Measurements from ENCODE around the gene ARF3. TPM values are rescaled to one million over a fixed set of nuclear protein-coding genes. Genes with fewer than 3 reads are reported as not detected.

The ARF3 gene
- total RNA-seq, 4 donors from 2014 or later = 65.1 to 89.3 (median 80.1) TPM

DNA sequence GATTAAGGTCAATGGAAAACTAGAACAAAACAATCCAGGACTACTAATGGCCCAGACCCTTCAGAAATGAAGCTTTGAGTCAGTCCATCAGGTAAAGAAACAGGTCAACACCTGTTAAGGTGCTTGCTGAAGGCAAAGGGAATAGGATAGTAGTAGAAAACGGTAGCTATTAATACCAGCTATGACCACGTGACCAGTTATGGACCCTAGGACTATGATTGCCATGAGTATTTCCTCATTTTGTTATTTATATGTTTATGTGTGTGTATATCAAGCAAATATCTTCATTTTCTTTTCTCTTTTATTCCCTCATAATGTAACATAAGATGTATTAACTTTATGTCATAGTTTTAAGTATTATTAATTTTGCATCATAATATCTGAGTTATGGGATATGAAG is 57.6 kb downstream of the ARF3 start:
- TF ChIP-seq POLR2A (IDR thresholded peaks at IDR 0.05) = no peak
- DNase-seq (ENCODE audit: low spot score in 2 of 2) = no peak
- H3K4me3 ChIP-seq (ENCODE audit: low read depth, poor library complexity, severe bottlenecking) = no peak overlapping the region
- whole genome bisulfite sequencing, 2 donors = 69% methylated on average over 2 of the region's 2 CpGs
- intact Hi-C loops (cut with DNase I; ENCODE audit: low total_unique reads) = no loop called here

DNA sequence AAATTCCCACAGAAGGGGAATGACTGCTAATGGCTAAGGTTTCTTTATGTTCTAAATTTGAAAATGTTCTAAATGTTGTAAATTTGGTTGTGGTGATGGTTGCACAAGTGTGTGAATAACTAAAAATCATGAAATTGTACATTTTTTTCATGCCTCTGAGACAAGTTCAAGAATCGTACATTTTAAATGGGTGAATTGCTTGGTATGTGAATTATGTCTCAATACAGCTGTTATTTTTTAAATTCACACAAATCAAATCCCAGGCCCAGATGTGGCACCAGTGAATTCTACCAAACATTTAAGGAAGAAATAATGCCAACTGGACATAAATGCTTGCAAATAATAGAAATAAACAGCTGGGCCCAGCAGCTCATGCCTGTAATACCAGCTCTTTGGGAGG is 63.0 kb downstream of the ARF3 start:
- no peak for DNase-seq (ENCODE audit: low spot score in 2 of 2)
- TF ChIP-seq, protein P1, sequence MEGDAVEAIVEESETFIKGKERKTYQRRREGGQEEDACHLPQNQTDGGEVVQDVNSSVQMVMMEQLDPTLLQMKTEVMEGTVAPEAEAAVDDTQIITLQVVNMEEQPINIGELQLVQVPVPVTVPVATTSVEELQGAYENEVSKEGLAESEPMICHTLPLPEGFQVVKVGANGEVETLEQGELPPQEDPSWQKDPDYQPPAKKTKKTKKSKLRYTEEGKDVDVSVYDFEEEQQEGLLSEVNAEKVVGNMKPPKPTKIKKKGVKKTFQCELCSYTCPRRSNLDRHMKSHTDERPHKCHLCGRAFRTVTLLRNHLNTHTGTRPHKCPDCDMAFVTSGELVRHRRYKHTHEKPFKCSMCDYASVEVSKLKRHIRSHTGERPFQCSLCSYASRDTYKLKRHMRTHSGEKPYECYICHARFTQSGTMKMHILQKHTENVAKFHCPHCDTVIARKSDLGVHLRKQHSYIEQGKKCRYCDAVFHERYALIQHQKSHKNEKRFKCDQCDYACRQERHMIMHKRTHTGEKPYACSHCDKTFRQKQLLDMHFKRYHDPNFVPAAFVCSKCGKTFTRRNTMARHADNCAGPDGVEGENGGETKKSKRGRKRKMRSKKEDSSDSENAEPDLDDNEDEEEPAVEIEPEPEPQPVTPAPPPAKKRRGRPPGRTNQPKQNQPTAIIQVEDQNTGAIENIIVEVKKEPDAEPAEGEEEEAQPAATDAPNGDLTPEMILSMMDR (IDR thresholded peaks at IDR 0.05) = no peak
- no peak for TF ChIP-seq POLR2A (IDR thresholded peaks at IDR 0.05)
- 66 to 69% methylated on average over 1 of the region's 1 CpG for WGBS, 2 donors
- intact Hi-C loops (cut with DNase I; ENCODE audit: low total_unique reads) = no loop called here
- H3K4me3 ChIP-seq (ENCODE audit: low read depth, poor library complexity, severe bottlenecking) = no peak overlapping the region

DNA sequence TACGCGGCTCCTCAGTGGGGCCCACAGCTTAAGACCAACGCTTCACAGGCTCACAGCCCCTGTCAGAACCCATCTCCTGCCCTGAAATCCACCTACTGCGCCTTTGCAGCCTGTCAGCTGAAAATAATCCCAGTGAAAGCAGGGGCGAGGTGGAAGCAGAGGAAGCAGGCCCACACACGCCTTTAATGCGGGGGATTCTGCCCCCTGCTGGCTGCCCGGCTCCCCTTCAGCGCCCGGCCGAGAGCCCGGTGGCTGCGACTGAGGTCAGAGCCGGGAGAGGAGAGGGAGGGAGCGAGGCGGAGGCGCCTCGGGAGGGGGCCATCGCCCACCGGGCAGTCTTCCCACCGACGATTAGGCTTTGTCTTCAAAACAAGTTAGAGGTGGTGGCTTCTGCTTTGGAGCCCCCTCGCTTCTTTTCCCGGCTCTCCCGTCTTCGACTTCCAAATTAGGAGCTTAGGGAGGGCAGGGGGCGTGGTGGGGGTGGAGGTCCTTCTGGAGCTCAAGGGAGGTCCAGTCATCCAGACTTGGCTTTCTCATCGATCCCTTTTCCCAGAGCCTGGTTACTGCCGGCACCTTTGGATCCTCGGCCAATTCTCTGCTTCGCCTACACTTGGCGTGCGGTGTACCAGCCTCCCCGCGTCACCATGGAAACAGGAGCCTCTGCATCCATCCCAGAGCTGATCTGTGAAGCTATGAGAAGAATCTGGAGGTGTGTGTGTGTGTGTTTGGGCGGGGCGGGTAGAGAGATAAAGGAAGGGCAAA is 66.4 kb downstream of the ARF3 start:
- TF ChIP-seq, protein P1 (IDR thresholded peaks at IDR 0.05) = peak in 1 of 3 donors; percentile 51
- TF ChIP-seq POLR2A (IDR thresholded peaks at IDR 0.05) = no peak
- 4 to 5% methylated on average over 36 to 37 of the region's 37 CpGs for WGBS, 2 donors
- no peak overlapping the region for H3K4me3 ChIP-seq (ENCODE audit: low read depth, poor library complexity, severe bottlenecking)
- intact Hi-C loops (cut with DNase I; ENCODE audit: low total_unique reads) = no loop called here
- DNase-seq (ENCODE audit: low spot score in 2 of 2) = peak; percentile 60 to 95

DNA sequence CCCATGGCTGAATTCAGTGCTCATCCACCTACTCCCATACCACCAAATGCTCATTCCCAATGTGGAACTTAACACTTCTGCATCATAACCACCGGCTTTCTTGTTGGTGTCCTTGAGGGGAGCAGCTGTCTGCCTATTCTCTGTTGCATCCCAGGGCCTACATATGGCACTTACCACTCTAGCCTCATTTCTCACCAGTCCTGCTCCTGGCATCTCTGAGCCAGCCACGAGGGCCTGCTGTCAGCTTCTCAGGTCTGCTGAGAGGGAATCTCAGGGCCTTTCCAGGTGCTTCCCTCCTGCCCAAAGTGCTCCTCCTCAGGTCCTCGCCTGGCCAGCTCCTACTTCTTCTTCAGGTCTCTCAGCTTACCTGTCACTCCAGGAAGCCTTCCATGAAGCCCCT is 67.6 kb downstream of the ARF3 start:
- TF ChIP-seq, protein P1 (IDR thresholded peaks at IDR 0.05) = no peak
- TF ChIP-seq POLR2A (IDR thresholded peaks at IDR 0.05) = no peak
- intact Hi-C loops (cut with DNase I; ENCODE audit: low total_unique reads) = no loop called here
- no peak overlapping the region for H3K4me3 ChIP-seq (ENCODE audit: low read depth, poor library complexity, severe bottlenecking)
- no peak for DNase-seq (ENCODE audit: low spot score in 2 of 2)
- WGBS, 2 donors = 83 to 95% methylated on average over 3 of the region's 3 CpGs

Other genes starting within 250 kb of the ARF3 start
- gene CCNT1, start 240.8 kb downstream of the ARF3 start, total RNA-seq = 10 to 100 TPM; 19.3 to 34.9 (median 31.5) TPM
- gene ADCY6, start 168.4 kb downstream of the ARF3 start, total RNA-seq = 10 to 100 TPM; 17.2 to 22.8 (median 20.2) TPM
- 10 to 100 TPM in 1 of 4 donors, 1 to 10 TPM in 3; 8.4 to 15.3 (median 9.5) TPM for gene CACNB3, start 139.0 kb downstream of the ARF3 start, total RNA-seq
- gene DDX23, start 105.3 kb downstream of the ARF3 start, total RNA-seq = 10 to 100 TPM; 56.5 to 74.3 (median 66.9) TPM
- 1 to 10 TPM in 1 of 4 donors, under 1 TPM in 1, not detected in 2; 0.49 to 1.2 TPM for gene RND1, start 91.6 kb downstream of the ARF3 start, total RNA-seq
- 1 to 10 TPM; 4.3 to 8.7 (median 7.9) TPM for gene FKBP11, start 32.0 kb downstream of the ARF3 start, total RNA-seq
- gene WNT10B, start 14.2 kb upstream of the ARF3 start, total RNA-seq = 1 to 10 TPM in 3 of 4 donors, under 1 TPM in 1; 0.30 to 7.2 (median 2.0) TPM
- gene WNT1, start 20.8 kb upstream of the ARF3 start, total RNA-seq = not detected
- gene DDN, start 41.9 kb upstream of the ARF3 start, total RNA-seq = under 1 TPM in 3 of 4 donors, not detected in 1; 0.05 to 0.29 (median 0.13) TPM
- 10 to 100 TPM; 30.3 to 57.8 (median 49.2) TPM for gene PRKAG1, start 61.3 kb upstream of the ARF3 start, total RNA-seq
- 100 to 1,000 TPM in 1 of 4 donors, 10 to 100 TPM in 3; 43.2 to 169 (median 79.6) TPM for gene KMT2D, start 103.3 kb upstream of the ARF3 start, total RNA-seq
- gene RHEBL1, start 112.5 kb upstream of the ARF3 start, total RNA-seq = 1 to 10 TPM; 1.4 to 2.1 (median 1.9) TPM
- gene DHH, start 137.3 kb upstream of the ARF3 start, total RNA-seq = under 1 TPM in 3 of 4 donors, not detected in 1; 0.23 to 0.45 (median 0.29) TPM
- gene LMBR1L, start 153.4 kb upstream of the ARF3 start, total RNA-seq = 100 to 1,000 TPM in 1 of 4 donors, 10 to 100 TPM in 3; 39.7 to 129 (median 49.4) TPM
- gene TUBA1B, start 173.9 kb upstream of the ARF3 start, total RNA-seq = 100 to 1,000 TPM; 199 to 347 (median 240) TPM
- gene TUBA1A, start 231.6 kb upstream of the ARF3 start, total RNA-seq = 100 to 1,000 TPM in 2 of 4 donors, 10 to 100 TPM in 2; 68.0 to 137 (median 108) TPM

Data from lower leg skin (tissue), 4 donors.